ENCODE data around the gene DHX15.

DNA sequence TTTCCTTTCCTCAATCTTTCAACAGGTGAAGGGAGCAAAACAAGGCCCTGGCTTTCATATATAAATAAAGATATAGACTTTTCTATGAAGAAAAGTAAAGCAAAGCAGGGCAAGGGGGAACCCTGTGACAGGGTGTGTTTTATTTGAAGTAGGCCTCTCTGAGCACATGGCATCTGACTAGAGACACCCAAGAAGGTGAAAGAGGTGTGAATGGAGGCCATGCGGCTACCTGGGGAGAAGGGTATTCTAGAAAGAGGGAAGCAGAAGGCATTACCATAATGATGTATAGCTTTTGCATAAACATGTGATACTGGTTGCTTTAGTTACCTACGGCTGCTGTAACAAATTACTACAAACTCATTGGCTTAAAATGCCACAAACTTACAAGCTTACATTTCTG, 75.8 kb downstream of the DHX15 start:
- TF ChIP-seq, protein P1, sequence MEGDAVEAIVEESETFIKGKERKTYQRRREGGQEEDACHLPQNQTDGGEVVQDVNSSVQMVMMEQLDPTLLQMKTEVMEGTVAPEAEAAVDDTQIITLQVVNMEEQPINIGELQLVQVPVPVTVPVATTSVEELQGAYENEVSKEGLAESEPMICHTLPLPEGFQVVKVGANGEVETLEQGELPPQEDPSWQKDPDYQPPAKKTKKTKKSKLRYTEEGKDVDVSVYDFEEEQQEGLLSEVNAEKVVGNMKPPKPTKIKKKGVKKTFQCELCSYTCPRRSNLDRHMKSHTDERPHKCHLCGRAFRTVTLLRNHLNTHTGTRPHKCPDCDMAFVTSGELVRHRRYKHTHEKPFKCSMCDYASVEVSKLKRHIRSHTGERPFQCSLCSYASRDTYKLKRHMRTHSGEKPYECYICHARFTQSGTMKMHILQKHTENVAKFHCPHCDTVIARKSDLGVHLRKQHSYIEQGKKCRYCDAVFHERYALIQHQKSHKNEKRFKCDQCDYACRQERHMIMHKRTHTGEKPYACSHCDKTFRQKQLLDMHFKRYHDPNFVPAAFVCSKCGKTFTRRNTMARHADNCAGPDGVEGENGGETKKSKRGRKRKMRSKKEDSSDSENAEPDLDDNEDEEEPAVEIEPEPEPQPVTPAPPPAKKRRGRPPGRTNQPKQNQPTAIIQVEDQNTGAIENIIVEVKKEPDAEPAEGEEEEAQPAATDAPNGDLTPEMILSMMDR (CRISPR knock-in tag; IDR thresholded peaks at IDR 0.05) = no peak
- TF ChIP-seq FLYWCH1 (CRISPR knock-in tag; IDR thresholded peaks at IDR 0.05) (no peak), ZNF468 (CRISPR knock-in tag; IDR thresholded peaks at IDR 0.05) (no peak), RAD21 (CRISPR knock-in tag; IDR thresholded peaks at IDR 0.05) (no peak), SRSF4 (IDR thresholded peaks at IDR 0.05; ENCODE audit: low read depth, low read length, poor library complexity, severe bottlenecking) (no peak)

Measured in HepG2 (cell line).